HEK293 (cell line): Measurements from ENCODE around the gene COPS3.

Experiments
- CTCF ChIA-PET: fragments of 350-600 bp; formaldehyde crosslinking; extraction: SDS; loops from one replicate; lab custom pipeline; 2021; ENCODE audit warnings: antibody characterized with exemption; lab: Yijun Ruan, JAX
- POLR2A ChIA-PET: fragments of 300-600 bp; formaldehyde crosslinking; extraction: SDS; loops from one replicate; lab custom pipeline; 2020; ENCODE audit warnings: antibody characterized with exemption, inconsistent platforms; lab: Yijun Ruan, JAX
- H3K27ac ChIP-seq: fragments of 200-500 bp; sonication (Bioruptor generic); 2 replicates; pipeline ENCODE4 v1.5.1; 2014; ENCODE audit warnings: low read depth, low read length, control low read depth, inconsistent platforms; ENCODE audit errors: extremely low read depth
- H3K36me3 ChIP-seq, 2 experiments: fragments of 200-500 bp in 1 of 2; sonication (Bioruptor generic) in 1 of 2; 1 replicate in 1 of 2; 2 replicates in 1 of 2; pipeline ENCODE4 v1.5.1; 2014 to 2017; ENCODE audit warnings: inconsistent platforms in 2 of 2, low read length in 2 of 2; ENCODE audit not compliant: control insufficient read depth in 2 of 2, insufficient read depth in 1 of 2
- H3K4me1 ChIP-seq: fragments of 200-500 bp; sonication (Bioruptor generic); 2 replicates; pipeline ENCODE4 v1.5.1; 2014; ENCODE audit warnings: mild to moderate bottlenecking, low read length, inconsistent platforms; ENCODE audit not compliant: control insufficient read depth, insufficient read depth
- H3K4me3 ChIP-seq: 2 replicates; pipeline ENCODE4 v1.5.1; 2011; ENCODE audit warnings: low read depth, mild to moderate bottlenecking, control low read depth, low read length, moderate library complexity
- H3K9me3 ChIP-seq: fragments of 200-500 bp; sonication (Bioruptor generic); 2 replicates; pipeline ENCODE4 v1.5.1; 2014; ENCODE audit warnings: low read depth, low read length, inconsistent platforms; ENCODE audit not compliant: control insufficient read depth, insufficient read depth
- GLI4 ChIP-seq: fragments of 450-650 bp; formaldehyde crosslinking; IDR thresholded peaks from 2 replicates; pipeline ENCODE4 v1.5.1; 2016; ENCODE audit warnings: missing biosample characterization, missing genetic modification characterization
- GLIS1 ChIP-seq: fragments of 450-650 bp; formaldehyde crosslinking; IDR thresholded peaks from 2 replicates; pipeline ENCODE4 v1.5.1; 2016; ENCODE audit warnings: missing biosample characterization, missing genetic modification characterization
- GLIS2 ChIP-seq: fragments of 450-650 bp; formaldehyde crosslinking; IDR thresholded peaks from 2 replicates; pipeline ENCODE4 v1.5.1; 2016; ENCODE audit warnings: missing biosample characterization, missing genetic modification characterization
- IKZF3 ChIP-seq: fragments of 450-650 bp; IDR thresholded peaks from 2 replicates; pipeline ENCODE4 v1.5.0; 2018; ENCODE audit warnings: missing biosample characterization, mild to moderate bottlenecking, missing genetic modification characterization, moderate library complexity
- KLF10 ChIP-seq: fragments of 450-650 bp; IDR thresholded peaks from 2 replicates; pipeline ENCODE4 v1.5.1; 2018; ENCODE audit warnings: missing biosample characterization, mild to moderate bottlenecking, missing genetic modification characterization
- KLF8 ChIP-seq: fragments of 450-650 bp; formaldehyde crosslinking; IDR thresholded peaks from 2 replicates; pipeline ENCODE4 v1.5.1; 2016; ENCODE audit warnings: missing biosample characterization, missing genetic modification characterization
- KLF9 ChIP-seq: fragments of 450-650 bp; formaldehyde crosslinking; IDR thresholded peaks from 2 replicates; pipeline ENCODE4 v1.5.1; 2016; ENCODE audit warnings: missing biosample characterization, missing genetic modification characterization, low read depth
- PRDM1 ChIP-seq: fragments of 450-650 bp; formaldehyde crosslinking; IDR thresholded peaks from 2 replicates; pipeline ENCODE4; 2016; ENCODE audit warnings: missing biosample characterization, missing genetic modification characterization
- SP2 ChIP-seq: fragments of 450-650 bp; formaldehyde crosslinking; IDR thresholded peaks from 2 replicates; pipeline ENCODE4 v1.5.1; 2016; ENCODE audit warnings: missing biosample characterization, missing genetic modification characterization
- SP7 ChIP-seq: fragments of 450-650 bp; formaldehyde crosslinking; IDR thresholded peaks from 2 replicates; pipeline ENCODE4 v1.5.1; 2016; ENCODE audit warnings: missing biosample characterization, missing genetic modification characterization
- TCF7L2 ChIP-seq: IDR thresholded peaks from 2 replicates; pipeline ENCODE4 v1.6.1; 2011; ENCODE audit warnings: low read depth, mild to moderate bottlenecking, inconsistent platforms, low read length, moderate library complexity, borderline replicate concordance
- TRIM28 ChIP-seq: IDR thresholded peaks from 2 replicates; pipeline ENCODE4 v1.6.1; 2011; ENCODE audit warnings: low read length, control low read depth, borderline replicate concordance
- ZBTB20 ChIP-seq: fragments of 450-650 bp; formaldehyde crosslinking; IDR thresholded peaks from 2 replicates; pipeline ENCODE4 v1.5.1; 2016; ENCODE audit warnings: missing biosample characterization, missing genetic modification characterization
- ZBTB48 ChIP-seq: fragments of 450-650 bp; formaldehyde crosslinking; IDR thresholded peaks from 2 replicates; pipeline ENCODE4 v1.5.1; 2016; ENCODE audit warnings: missing biosample characterization, missing genetic modification characterization
- ZBTB8A ChIP-seq: fragments of 450-650 bp; formaldehyde crosslinking; IDR thresholded peaks from 2 replicates; pipeline ENCODE4 v1.5.1; 2016; ENCODE audit warnings: missing biosample characterization, missing genetic modification characterization
- ZFP37 ChIP-seq: fragments of 450-650 bp; formaldehyde crosslinking; IDR thresholded peaks from 2 replicates; pipeline ENCODE4 v1.5.1; 2016; ENCODE audit warnings: missing biosample characterization, missing genetic modification characterization
- ZFP69B ChIP-seq: fragments of 450-650 bp; formaldehyde crosslinking; IDR thresholded peaks from 2 replicates; pipeline ENCODE4 v1.5.1; 2016; ENCODE audit warnings: missing biosample characterization, missing genetic modification characterization
- ZNF16 ChIP-seq: fragments of 450-650 bp; formaldehyde crosslinking; IDR thresholded peaks from 2 replicates; pipeline ENCODE4 v1.5.1; 2016; ENCODE audit warnings: low read depth, missing biosample characterization, missing genetic modification characterization
- ZNF2 ChIP-seq: fragments of 450-650 bp; formaldehyde crosslinking; IDR thresholded peaks from 2 replicates; pipeline ENCODE4 v1.5.1; 2016; ENCODE audit warnings: missing biosample characterization, missing genetic modification characterization
- ZNF214 ChIP-seq: fragments of 450-650 bp; formaldehyde crosslinking; IDR thresholded peaks from 2 replicates; pipeline ENCODE4 v1.5.1; 2017; ENCODE audit warnings: missing biosample characterization, mild to moderate bottlenecking, missing genetic modification characterization, borderline replicate concordance
- ZNF223 ChIP-seq: fragments of 450-650 bp; formaldehyde crosslinking; IDR thresholded peaks from 2 replicates; pipeline ENCODE4 v1.5.1; 2016; ENCODE audit warnings: missing biosample characterization, missing genetic modification characterization
- ZNF248 ChIP-seq: fragments of 450-650 bp; formaldehyde crosslinking; IDR thresholded peaks from 2 replicates; pipeline ENCODE4 v1.5.1; 2017; ENCODE audit warnings: missing biosample characterization, missing genetic modification characterization
- ZNF335 ChIP-seq: fragments of 450-650 bp; formaldehyde crosslinking; conservative IDR thresholded peaks from 2 replicates; pipeline ENCODE4 v1.5.1; 2016; ENCODE audit warnings: missing biosample characterization, missing genetic modification characterization
- ZNF366 ChIP-seq: fragments of 450-650 bp; formaldehyde crosslinking; conservative IDR thresholded peaks from 2 replicates; pipeline ENCODE4 v1.5.1; 2016; ENCODE audit warnings: missing biosample characterization, missing genetic modification characterization
- ZNF394 ChIP-seq: fragments of 450-650 bp; formaldehyde crosslinking; IDR thresholded peaks from 2 replicates; pipeline ENCODE4 v1.5.1; 2016; ENCODE audit warnings: missing biosample characterization, missing genetic modification characterization, mild to moderate bottlenecking, moderate library complexity, borderline replicate concordance
- ZNF510 ChIP-seq: fragments of 450-650 bp; formaldehyde crosslinking; IDR thresholded peaks from 2 replicates; pipeline ENCODE4 v1.5.1; 2018; ENCODE audit warnings: mild to moderate bottlenecking, missing genetic modification characterization, missing biosample characterization; ENCODE audit not compliant: insufficient replicate concordance
- ZNF561 ChIP-seq: fragments of 450-650 bp; IDR thresholded peaks from 2 replicates; pipeline ENCODE4 v1.5.1; 2018; ENCODE audit warnings: missing biosample characterization, missing genetic modification characterization, borderline replicate concordance
- ZNF600 ChIP-seq: fragments of 450-650 bp; formaldehyde crosslinking; IDR thresholded peaks from 2 replicates; pipeline ENCODE4 v1.5.1; 2016; ENCODE audit warnings: missing biosample characterization, missing genetic modification characterization
- ZNF623 ChIP-seq: fragments of 450-650 bp; formaldehyde crosslinking; IDR thresholded peaks from 2 replicates; pipeline ENCODE4 v1.5.1; 2016; ENCODE audit warnings: missing biosample characterization, missing genetic modification characterization
- ZNF629 ChIP-seq: fragments of 450-650 bp; formaldehyde crosslinking; IDR thresholded peaks from 2 replicates; pipeline ENCODE4 v1.5.1; 2017; ENCODE audit warnings: missing biosample characterization, missing genetic modification characterization
- ZNF658 ChIP-seq: fragments of 450-650 bp; formaldehyde crosslinking; IDR thresholded peaks from 2 replicates; pipeline ENCODE4; 2016; ENCODE audit warnings: missing biosample characterization, missing genetic modification characterization
- ZNF670 ChIP-seq: fragments of 450-650 bp; formaldehyde crosslinking; IDR thresholded peaks from 2 replicates; pipeline ENCODE4 v1.5.1; 2016; ENCODE audit warnings: missing biosample characterization, missing genetic modification characterization, low read depth
- ZNF837 ChIP-seq: fragments of 450-650 bp; formaldehyde crosslinking; IDR thresholded peaks from 2 replicates; pipeline ENCODE4 v1.5.1; 2016; ENCODE audit warnings: missing biosample characterization, missing genetic modification characterization
- ZXDB ChIP-seq: fragments of 450-650 bp; formaldehyde crosslinking; IDR thresholded peaks from 2 replicates; pipeline ENCODE4 v1.5.1; 2016; ENCODE audit warnings: missing biosample characterization, missing genetic modification characterization
- TF ChIP-seq, protein P1 (sequence below): fragments of 450-650 bp; formaldehyde crosslinking; IDR thresholded peaks from 2 replicates; pipeline ENCODE4 v1.5.1; 2016; ENCODE audit warnings: missing biosample characterization, missing genetic modification characterization

The COPS3 gene

DNA sequence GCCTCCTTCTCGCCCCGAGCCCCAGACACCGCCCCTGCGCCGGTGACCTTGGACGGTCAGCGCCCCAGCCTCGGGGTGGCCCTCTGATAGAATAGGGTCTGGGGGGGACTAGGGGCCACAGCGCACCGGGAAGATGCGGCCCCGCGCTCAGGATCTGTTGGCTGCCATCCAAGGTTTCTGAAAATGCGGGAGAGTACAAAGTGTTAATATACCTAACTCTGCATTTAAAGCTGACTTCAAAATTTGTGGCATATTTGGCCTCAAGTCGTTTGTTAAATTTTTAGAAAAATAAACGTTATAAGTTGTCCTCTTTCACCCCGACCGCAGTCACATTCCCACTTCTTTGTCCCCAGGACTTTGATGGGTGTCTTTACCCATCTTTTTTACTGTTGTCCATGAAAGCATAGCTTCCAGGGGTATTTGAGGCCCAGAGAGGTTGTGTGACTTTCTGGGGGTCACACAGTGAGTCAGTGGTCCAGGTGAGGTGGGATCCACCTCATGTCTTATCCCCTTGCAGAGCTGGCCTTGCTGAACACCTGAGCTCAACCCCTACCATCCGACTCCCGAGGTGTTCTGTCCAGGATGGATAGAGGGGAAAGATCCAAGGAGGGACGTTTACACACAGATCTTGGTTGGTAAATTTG is 22.9 kb upstream of the COPS3 start (continued):
- TF ChIP-seq, protein P1, sequence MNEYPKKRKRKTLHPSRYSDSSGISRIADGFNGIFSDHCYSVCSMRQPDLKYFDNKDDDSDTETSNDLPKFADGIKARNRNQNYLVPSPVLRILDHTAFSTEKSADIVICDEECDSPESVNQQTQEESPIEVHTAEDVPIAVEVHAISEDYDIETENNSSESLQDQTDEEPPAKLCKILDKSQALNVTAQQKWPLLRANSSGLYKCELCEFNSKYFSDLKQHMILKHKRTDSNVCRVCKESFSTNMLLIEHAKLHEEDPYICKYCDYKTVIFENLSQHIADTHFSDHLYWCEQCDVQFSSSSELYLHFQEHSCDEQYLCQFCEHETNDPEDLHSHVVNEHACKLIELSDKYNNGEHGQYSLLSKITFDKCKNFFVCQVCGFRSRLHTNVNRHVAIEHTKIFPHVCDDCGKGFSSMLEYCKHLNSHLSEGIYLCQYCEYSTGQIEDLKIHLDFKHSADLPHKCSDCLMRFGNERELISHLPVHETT (tag by site-specific recombination): no peak
- no peak for TF ChIP-seq ZNF248 (tag by site-specific recombination)
- no peak for TF ChIP-seq ZFP69B (tag by site-specific recombination)
- TF ChIP-seq ZNF223 (tag by site-specific recombination): no peak
- no peak for TF ChIP-seq ZNF623 (tag by site-specific recombination)
- TF ChIP-seq KLF8: 0 out of 2 replicates have a peak, but pooled peaks have one; percentile 14
- no peak for TF ChIP-seq ZBTB48 (tag by site-specific recombination)
- TF ChIP-seq ZNF629 (tag by site-specific recombination): no peak
- TF ChIP-seq GLIS1: no peak
- no peak for TF ChIP-seq ZNF670 (tag by site-specific recombination)
- TF ChIP-seq GLI4 (tag by site-specific recombination): no peak
- no peak for TF ChIP-seq ZNF510 (tag by site-specific recombination)
- 0 out of 2 replicates have a peak, but pooled peaks have one; percentile 14 for TF ChIP-seq ZBTB8A (tag by site-specific recombination)
- no peak for TF ChIP-seq GLIS2 (tag by site-specific recombination)
- no peak for TF ChIP-seq ZXDB
- no peak for TF ChIP-seq TRIM28
- TF ChIP-seq ZNF837 (tag by site-specific recombination): no peak
- no peak for TF ChIP-seq KLF10 (tag by site-specific recombination)
- TF ChIP-seq ZBTB20: peak; percentile 91
- TF ChIP-seq ZNF214 (tag by site-specific recombination): no peak
- no peak for TF ChIP-seq PRDM1 (tag by site-specific recombination)
- TF ChIP-seq ZNF658 (tag by site-specific recombination): no peak
- no peak for TF ChIP-seq ZNF366 (tag by site-specific recombination)
- TF ChIP-seq ZNF335 (tag by site-specific recombination): peak; percentile 53
- TF ChIP-seq, all 188 proteins: peak for 9

DNA sequence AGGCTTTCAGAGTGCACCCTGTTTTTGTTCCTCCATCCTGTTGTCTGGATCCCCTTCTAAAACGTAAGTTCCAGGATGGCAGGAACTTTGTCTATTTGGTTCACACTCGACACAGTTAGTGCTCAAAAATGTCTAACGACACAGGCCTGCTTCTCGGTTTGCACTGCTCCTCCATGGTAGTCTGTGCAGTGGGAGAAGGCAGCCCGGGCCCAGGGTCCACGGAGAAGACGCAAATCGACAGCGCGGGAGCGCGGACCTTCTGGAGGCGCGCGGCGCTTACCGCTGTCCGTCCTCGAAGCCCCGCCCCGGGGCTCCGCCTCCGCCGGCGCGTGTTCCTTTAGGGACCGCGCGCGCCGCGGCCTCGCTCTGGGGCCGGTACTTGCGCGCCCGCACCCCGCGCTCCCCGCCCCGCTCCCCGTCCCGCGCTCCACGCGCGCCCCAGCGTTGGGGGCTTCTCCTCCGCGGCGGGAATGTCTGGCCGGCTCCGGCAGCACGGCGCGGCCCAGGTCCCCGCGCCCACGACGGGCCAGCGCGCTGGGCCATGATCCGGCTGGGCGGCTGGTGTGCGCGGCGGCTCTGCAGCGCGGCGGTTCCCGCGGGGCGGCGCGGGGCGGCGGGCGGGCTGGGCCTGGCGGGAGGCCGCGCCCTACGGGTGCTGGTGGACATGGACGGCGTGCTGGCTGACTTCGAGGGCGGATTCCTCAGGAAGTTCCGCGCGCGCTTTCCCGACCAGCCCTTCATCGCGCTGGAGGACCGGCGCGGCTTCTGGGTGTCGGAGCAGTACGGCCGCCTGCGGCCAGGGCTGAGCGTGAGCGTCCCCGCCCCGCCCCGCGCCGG is 22.2 kb upstream of the COPS3 start, which contains the start of gene NT5M:
Gene NT5M, plus strand, starts transcription at position 364 of the 837 bp plus-strand sequence. Its CDS starts 178 bp downstream, at position 542.
- CTCF ChIA-PET: interaction anchor here (0.7 to 1.3 kb wide), 2 partner anchors 10 to 20 kb away, joined by 4 read pairs; no protein-coding TSS in a partner anchor
- H3K27ac ChIP-seq: peak within 1 kb of the TSS; percentile 62; the same call in 1 of the 2 replicates
- TF ChIP-seq IKZF3 (tag by site-specific recombination): no peak
- TF ChIP-seq ZNF658 (tag by site-specific recombination): no peak
- peak; percentile 79 for TF ChIP-seq ZBTB20
- no peak for TF ChIP-seq ZNF16 (tag by site-specific recombination)
- TF ChIP-seq KLF9 (tag by site-specific recombination): peak; percentile 51
- TF ChIP-seq ZNF394 (tag by site-specific recombination): 0 out of 2 replicates have a peak, but pooled peaks have one; percentile 21
- TF ChIP-seq SP7: 0 out of 2 replicates have a peak, but pooled peaks have one; percentile 11
- no peak for TF ChIP-seq TCF7L2
- TF ChIP-seq ZFP37: no peak
- TF ChIP-seq SP2: peak; percentile 66
- TF ChIP-seq ZNF366 (tag by site-specific recombination): 0 out of 2 replicates have a peak, but pooled peaks have one; percentile 16
- TF ChIP-seq GLIS2 (tag by site-specific recombination): no peak
- TF ChIP-seq ZNF2 (tag by site-specific recombination): 0 out of 2 replicates have a peak, but pooled peaks have one; percentile 44
- 0 out of 2 replicates have a peak, but pooled peaks have one; percentile 43 for TF ChIP-seq ZNF600 (tag by site-specific recombination)
- TF ChIP-seq ZNF561 (tag by site-specific recombination): 0 out of 2 replicates have a peak, but pooled peaks have one; percentile 42
- 0 out of 2 replicates have a peak, but pooled peaks have one; percentile 9 for TF ChIP-seq KLF10 (tag by site-specific recombination)
- TF ChIP-seq ZBTB8A (tag by site-specific recombination): peak; percentile 83
- peak; percentile 75; the same call in 1 of the 2 replicates for TF ChIP-seq KLF8

More for the DNA sequence above, 22.2 kb upstream of the COPS3 start, which contains the start of gene NT5M:
- Histone ChIP-seq H3K36me3 (no peaks in the 10 kb centered on the region; a peak in 1 of 3 replicates), H3K4me1 (no peaks in the 10 kb centered on the region; the same call in 1 of the 2 replicates), H3K4me3 (peak within 1 kb of the TSS; percentile 50), H3K9me3 (no peaks in the 10 kb centered on the region)
- POLR2A ChIA-PET: interaction anchor here (3.5 kb wide), 1 partner anchor 23 kb away, joined by 39 read pairs; the partner anchor contains the start of gene COPS3
